ENCODE results near the gene RNU1-3. TPM values are rescaled to one million over a fixed set of nuclear protein-coding genes. Genes with fewer than 3 reads are reported as not detected.

RNU1-3 gene
- total RNA-seq, 1 donor from 2014 or later: under 0.01 TPM

GRCh38 chr1:16617778-16618580 is 48.8 kb downstream of the RNU1-3 start:
- no peak for DNase-seq (ENCODE audit: low spot score)
- H3K79me2 ChIP-seq (ENCODE audit: low read depth): no peaks in the 10 kb centered on the region
- TF ChIP-seq EZH2phosphoT487 (IDR thresholded peaks at IDR 0.05) (no peak), EZH2 (IDR thresholded peaks at IDR 0.05) (no peak)
- TF ChIP-seq, protein P1, sequence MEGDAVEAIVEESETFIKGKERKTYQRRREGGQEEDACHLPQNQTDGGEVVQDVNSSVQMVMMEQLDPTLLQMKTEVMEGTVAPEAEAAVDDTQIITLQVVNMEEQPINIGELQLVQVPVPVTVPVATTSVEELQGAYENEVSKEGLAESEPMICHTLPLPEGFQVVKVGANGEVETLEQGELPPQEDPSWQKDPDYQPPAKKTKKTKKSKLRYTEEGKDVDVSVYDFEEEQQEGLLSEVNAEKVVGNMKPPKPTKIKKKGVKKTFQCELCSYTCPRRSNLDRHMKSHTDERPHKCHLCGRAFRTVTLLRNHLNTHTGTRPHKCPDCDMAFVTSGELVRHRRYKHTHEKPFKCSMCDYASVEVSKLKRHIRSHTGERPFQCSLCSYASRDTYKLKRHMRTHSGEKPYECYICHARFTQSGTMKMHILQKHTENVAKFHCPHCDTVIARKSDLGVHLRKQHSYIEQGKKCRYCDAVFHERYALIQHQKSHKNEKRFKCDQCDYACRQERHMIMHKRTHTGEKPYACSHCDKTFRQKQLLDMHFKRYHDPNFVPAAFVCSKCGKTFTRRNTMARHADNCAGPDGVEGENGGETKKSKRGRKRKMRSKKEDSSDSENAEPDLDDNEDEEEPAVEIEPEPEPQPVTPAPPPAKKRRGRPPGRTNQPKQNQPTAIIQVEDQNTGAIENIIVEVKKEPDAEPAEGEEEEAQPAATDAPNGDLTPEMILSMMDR (IDR thresholded peaks at IDR 0.05): no peak
- peaks cover 23% of the 10 kb centered on the region for H3K27me3 ChIP-seq
- H3K36me3 Mint-ChIP-seq: no peaks in the 10 kb centered on the region
- H3K9me3 Mint-ChIP-seq: no peaks in the 10 kb centered on the region
- peaks cover 49% of the 10 kb centered on the region for H3F3A ChIP-seq (ENCODE audit: low read depth)
- H3K9me3 ChIP-seq (ENCODE audit: low read depth): no peaks in the 10 kb centered on the region
- peaks cover 42% of the 10 kb centered on the region for H3K4me1 ChIP-seq
- H3K9ac ChIP-seq: no peak overlapping the region
- peak overlapping the region; percentile 79 for H3K27ac ChIP-seq
- H3K27ac Mint-ChIP-seq: no peak overlapping the region
- no peak overlapping the region for H3K4me3 ChIP-seq
- no peaks in the 10 kb centered on the region for H3K27me3 Mint-ChIP-seq (ENCODE audit: insufficient read depth, low read depth)
- H3K36me3 ChIP-seq: no peaks in the 10 kb centered on the region
- no peak overlapping the region for H2AFZ ChIP-seq (replicated peaks)
- no peak overlapping the region for H3K4me3 Mint-ChIP-seq
- H3K4me2 ChIP-seq: peak overlapping the region; percentile 12
- peaks cover under 1% of the 10 kb centered on the region for H4K20me1 ChIP-seq (ENCODE audit: low read depth)
- no peaks in the 10 kb centered on the region for H3K4me1 Mint-ChIP-seq

DNA sequence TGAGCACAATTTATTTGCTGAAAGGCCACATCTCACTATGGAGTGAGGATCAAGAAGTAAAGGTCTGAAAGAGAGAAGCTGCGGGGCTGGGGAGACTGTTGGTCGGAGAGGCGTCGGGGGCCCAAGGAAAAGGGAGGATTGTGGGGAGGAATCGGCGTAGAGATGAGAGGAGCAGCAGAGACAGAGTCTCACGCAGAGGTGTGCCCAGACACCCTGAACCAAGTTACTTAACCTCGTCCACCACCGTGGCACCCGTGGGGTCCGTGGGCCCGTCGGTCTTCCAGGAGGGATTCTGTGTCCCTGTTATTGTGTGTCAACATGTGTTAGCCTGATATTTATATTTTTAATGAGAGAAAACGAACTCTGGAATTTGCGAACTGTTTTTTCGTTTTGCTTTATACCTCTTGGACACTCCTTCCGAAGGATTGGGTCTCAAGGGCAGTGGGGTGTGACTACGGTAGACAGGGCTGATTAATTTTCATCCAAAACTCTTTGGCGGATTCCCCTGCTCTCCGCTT is 49.6 kb downstream of the RNU1-3 start:
- peaks cover 8% of the 10 kb centered on the region for H3K79me2 ChIP-seq (ENCODE audit: low read depth)
- no peak for TF ChIP-seq EZH2 (IDR thresholded peaks at IDR 0.05)
- TF ChIP-seq, protein P1 (IDR thresholded peaks at IDR 0.05): no peak
- peak; percentile 56 for TF ChIP-seq EZH2phosphoT487 (IDR thresholded peaks at IDR 0.05)
- H3K36me3 ChIP-seq: no peaks in the 10 kb centered on the region
- H2AFZ ChIP-seq (replicated peaks): no peak overlapping the region
- peaks cover 3% of the 10 kb centered on the region for H4K20me1 ChIP-seq (ENCODE audit: low read depth)
- peak overlapping the region; percentile 12 for H3K4me2 ChIP-seq
- peak; percentile 83 for DNase-seq (ENCODE audit: low spot score)
- no peak overlapping the region for H3K4me3 Mint-ChIP-seq
- peaks cover 55% of the 10 kb centered on the region for H3F3A ChIP-seq (ENCODE audit: low read depth)
- H3K27ac Mint-ChIP-seq: no peak overlapping the region
- no peaks in the 10 kb centered on the region for H3K9me3 Mint-ChIP-seq
- no peaks in the 10 kb centered on the region for H3K36me3 Mint-ChIP-seq
- peaks cover 26% of the 10 kb centered on the region for H3K27me3 ChIP-seq
- no peak overlapping the region for H3K4me3 ChIP-seq
- H3K9ac ChIP-seq: peak overlapping the region; percentile 3
- H3K27ac ChIP-seq: peak overlapping the region; percentile 79
- H3K9me3 ChIP-seq (ENCODE audit: low read depth): no peaks in the 10 kb centered on the region
- H3K4me1 Mint-ChIP-seq: no peaks in the 10 kb centered on the region
- no peaks in the 10 kb centered on the region for H3K27me3 Mint-ChIP-seq (ENCODE audit: insufficient read depth, low read depth)
- peaks cover 44% of the 10 kb centered on the region for H3K4me1 ChIP-seq

Small RNAs within 50 kb of the gene (small RNA-seq; reads per million reads assigned to genes)
- not detected for gene RNU1-3

Other genes with a start within 250 kb of the RNU1-3 start
- not detected in 2 replicates for gene SPATA21, start 229.5 kb downstream of the RNU1-3 start, total RNA-seq (ENCODE audit: low replicate concordance)
- 46.6 and 51.0 TPM in 2 replicates for gene NECAP2, start 226.2 kb downstream of the RNU1-3 start, total RNA-seq (ENCODE audit: low replicate concordance)
- under 0.01 TPM in 2 replicates for gene RNU1-1, start 152.7 kb downstream of the RNU1-3 start, total RNA-seq (ENCODE audit: low replicate concordance)
- gene NBPF1, start 53.4 kb downstream of the RNU1-3 start, total RNA-seq (ENCODE audit: low replicate concordance): 54.9 and 69.9 TPM in 2 replicates
- gene RNU1-4, start 73.6 kb upstream of the RNU1-3 start, total RNA-seq (ENCODE audit: low replicate concordance): under 0.01 TPM in 2 replicates
- gene RNU1-2, start 229.0 kb upstream of the RNU1-3 start, total RNA-seq (ENCODE audit: low replicate concordance): under 0.01 TPM in 2 replicates

Data from neural progenitor cell (in vitro differentiated cells).